Activated CD8-positive, alpha-beta memory T cell treated with anti-CD3 and anti-CD28 coated beads, Interleukin-2, amount 10 ng/mL, durations not matched to agents 7 days and 5 days (primary cell): ENCODE measurements around the gene SLC4A8. TPM values are rescaled to one million over a fixed set of nuclear protein-coding genes. Genes with fewer than 3 reads are reported as not detected.

Experiments
- ATAC-seq: fragments of 150-1000 bp; cut with Tn5 transposase; one replicate; pipeline ENCODE4 v1.10.0; 2021; ENCODE audit warnings: moderate library complexity
- CTCF ChIA-PET: fragments of 350-600 bp; sonication (Branson Sonifier 250); formaldehyde crosslinking; loops from one replicate; lab custom pipeline; 2021; ENCODE audit warnings: antibody characterized with exemption; lab: Charles Lee
- DNase-seq: peaks from one replicate; pipeline ENCODE4 v3.0.0-alpha.2; 2020
- H3K27ac Mint-ChIP-seq: one replicate; pipeline ENCODE4 v1.8.0; 2021; ENCODE audit warnings: mild to moderate bottlenecking, mixed read lengths
- H3K27me3 Mint-ChIP-seq: one replicate; pipeline ENCODE4 v1.8.0; 2021; ENCODE audit warnings: mixed read lengths
- H3K36me3 Mint-ChIP-seq: one replicate; pipeline ENCODE4 v1.8.0; 2021; ENCODE audit warnings: mild to moderate bottlenecking, mixed read lengths
- H3K4me1 Mint-ChIP-seq: one replicate; pipeline ENCODE4 v1.8.0; 2021; ENCODE audit warnings: mixed read lengths
- H3K4me3 Mint-ChIP-seq: one replicate; pipeline ENCODE4 v1.8.0; 2021; ENCODE audit warnings: mild to moderate bottlenecking, moderate library complexity, mixed read lengths
- H3K9me3 Mint-ChIP-seq: one replicate; pipeline ENCODE4 v1.8.0; 2022; ENCODE audit warnings: low read depth, mixed read lengths
- total RNA-seq, 2 experiments: library from RNA; stranded (reverse); gene quantifications; one replicate each; pipeline ENCODE4 v1.2.3, GENCODE V29; 2021

SLC4A8 gene
- total RNA-seq, 2 experiments from 2014 or later = 9.1 to 9.2 TPM

GRCh38 chr12:51421266-51421884, 3.3 kb upstream of the SLC4A8 start:
- Mint-ChIP-seq H3K9me3 (no peaks in the 10 kb centered on the region), H3K27ac (no peak overlapping the region), H3K36me3 (no peaks in the 10 kb centered on the region), H3K4me1 (peaks cover 14% of the 10 kb centered on the region), H3K27me3 (peaks cover 6% of the 10 kb centered on the region), H3K4me3 (no peak overlapping the region)
- CTCF ChIA-PET = interaction anchor here (0.7 to 8.3 kb wide), 43 partner anchors 9 to 465 kb away, joined by 3 to 136 read pairs (median 4); a partner anchor contains a TSS
- ATAC-seq (no peak), DNase-seq (peak; percentile 64)

- Mint-ChIP-seq H3K27ac (peak overlapping the region; percentile 30), H3K4me3 (peak overlapping the region; percentile 76), H3K36me3 (no peaks in the 10 kb centered on the region), H3K27me3 (peaks cover 6% of the 10 kb centered on the region), H3K9me3 (no peaks in the 10 kb centered on the region), H3K4me1 (peaks cover 14% of the 10 kb centered on the region)
- DNase-seq = no peak
- CTCF ChIA-PET = interaction anchor here (0.6 to 8.3 kb wide), 16 partner anchors 13 to 400 kb away, joined by 3 to 136 read pairs (median 3); no protein-coding TSS in a partner anchor
- no peak for ATAC-seq
These were observed 453 bp upstream of the SLC4A8 start for GRCh38 chr12:51424094-51424661.

GRCh38 chr12:51428256-51428655, 3.6 kb downstream of the SLC4A8 start:
- Mint-ChIP-seq H3K4me3 (no peak overlapping the region), H3K9me3 (no peaks in the 10 kb centered on the region), H3K27me3 (peaks cover 10% of the 10 kb centered on the region), H3K4me1 (peaks cover 14% of the 10 kb centered on the region), H3K36me3 (no peaks in the 10 kb centered on the region), H3K27ac (no peak overlapping the region)
- no peak for DNase-seq
- CTCF ChIA-PET = interaction anchor here (0.8 to 3.7 kb wide), 2 partner anchors 10 to 103 kb away, joined by 3 to 19 read pairs; no protein-coding TSS in a partner anchor
- ATAC-seq = no peak

GRCh38 chr12:51429700-51430099, 5.1 kb downstream of the SLC4A8 start:
- Mint-ChIP-seq H3K9me3 (no peaks in the 10 kb centered on the region), H3K4me3 (no peak overlapping the region), H3K27me3 (peaks cover 9% of the 10 kb centered on the region), H3K4me1 (peaks cover 8% of the 10 kb centered on the region), H3K27ac (no peak overlapping the region), H3K36me3 (no peaks in the 10 kb centered on the region)
- DNase-seq = no peak
- CTCF ChIA-PET = interaction anchor here (1.9 to 3.7 kb wide), 2 partner anchors 9 to 102 kb away, joined by 5 to 19 read pairs; no protein-coding TSS in a partner anchor
- no peak for ATAC-seq

GRCh38 chr12:51430196-51430895, 5.7 kb downstream of the SLC4A8 start:
- CTCF ChIA-PET = interaction anchor here (0.6 to 3.7 kb wide), 3 partner anchors 9 to 163 kb away, joined by 3 to 19 read pairs (median 5); no protein-coding TSS in a partner anchor
- Mint-ChIP-seq H3K27ac (no peak overlapping the region), H3K9me3 (no peaks in the 10 kb centered on the region), H3K27me3 (peaks cover 14% of the 10 kb centered on the region), H3K4me1 (peaks cover 6% of the 10 kb centered on the region), H3K4me3 (no peak overlapping the region), H3K36me3 (no peaks in the 10 kb centered on the region)
- DNase-seq (no peak), ATAC-seq (no peak)

- Mint-ChIP-seq H3K4me1 (peaks cover 2% of the 10 kb centered on the region), H3K4me3 (no peak overlapping the region)
- CTCF ChIA-PET = interaction anchor here (1.2 kb wide), 1 partner anchor 12 kb away, joined by 3 read pairs; no protein-coding TSS in a partner anchor
These were observed 8.3 kb downstream of the SLC4A8 start for GRCh38 chr12:51432921-51433320.

GRCh38 chr12:51434305-51434704, 9.7 kb downstream of the SLC4A8 start:
- CTCF ChIA-PET = no interaction called here
- DNase-seq (no peak), ATAC-seq (no peak)
- no peaks in the 10 kb centered on the region for H3K9me3 Mint-ChIP-seq
- peaks cover 14% of the 10 kb centered on the region for H3K27me3 Mint-ChIP-seq
- peaks cover 7% of the 10 kb centered on the region for H3K4me1 Mint-ChIP-seq
- H3K27ac Mint-ChIP-seq = no peak overlapping the region
- H3K36me3 Mint-ChIP-seq = no peaks in the 10 kb centered on the region
- no peak overlapping the region for H3K4me3 Mint-ChIP-seq

More at GRCh38 chr12:51432921-51433320, 8.3 kb downstream of the SLC4A8 start:
- Mint-ChIP-seq H3K27ac (no peak overlapping the region), H3K9me3 (no peaks in the 10 kb centered on the region), H3K36me3 (no peaks in the 10 kb centered on the region), H3K27me3 (peaks cover 14% of the 10 kb centered on the region)
- no peak for ATAC-seq
- DNase-seq = no peak

GRCh38 chr12:51437431-51437830, 12.8 kb downstream of the SLC4A8 start:
- no peak overlapping the region for H3K27ac Mint-ChIP-seq
- no peak overlapping the region for H3K4me3 Mint-ChIP-seq
- H3K9me3 Mint-ChIP-seq = no peaks in the 10 kb centered on the region
- CTCF ChIA-PET = interaction anchor here (2.5 kb wide), 1 partner anchor 16 kb away, joined by 9 read pairs; no protein-coding TSS in a partner anchor
- H3K36me3 Mint-ChIP-seq = no peaks in the 10 kb centered on the region
- H3K27me3 Mint-ChIP-seq = peaks cover 11% of the 10 kb centered on the region
- ATAC-seq = no peak
- peaks cover 20% of the 10 kb centered on the region for H3K4me1 Mint-ChIP-seq
- no peak for DNase-seq

- no peak for DNase-seq
- CTCF ChIA-PET = no interaction called here
- no peak overlapping the region for H3K27ac Mint-ChIP-seq
These were observed 14.7 kb downstream of the SLC4A8 start for GRCh38 chr12:51439330-51439729.

GRCh38 chr12:51441583-51441982, 17.0 kb downstream of the SLC4A8 start:
- CTCF ChIA-PET = interaction anchor here (1.4 kb wide), 1 partner anchor 20 kb away, joined by 5 read pairs; no protein-coding TSS in a partner anchor
- no peaks in the 10 kb centered on the region for H3K36me3 Mint-ChIP-seq
- H3K27me3 Mint-ChIP-seq = no peaks in the 10 kb centered on the region
- ATAC-seq (no peak), DNase-seq (no peak)
- no peak overlapping the region for H3K27ac Mint-ChIP-seq
- no peaks in the 10 kb centered on the region for H3K9me3 Mint-ChIP-seq
- H3K4me3 Mint-ChIP-seq = no peak overlapping the region
- peaks cover 20% of the 10 kb centered on the region for H3K4me1 Mint-ChIP-seq

More at GRCh38 chr12:51439330-51439729, 14.7 kb downstream of the SLC4A8 start:
- no peaks in the 10 kb centered on the region for H3K9me3 Mint-ChIP-seq
- peaks cover 5% of the 10 kb centered on the region for H3K27me3 Mint-ChIP-seq
- no peaks in the 10 kb centered on the region for H3K36me3 Mint-ChIP-seq
- ATAC-seq = no peak
- no peak overlapping the region for H3K4me3 Mint-ChIP-seq
- peaks cover 20% of the 10 kb centered on the region for H3K4me1 Mint-ChIP-seq

- ATAC-seq (no peak), DNase-seq (no peak)
- no peaks in the 10 kb centered on the region for H3K9me3 Mint-ChIP-seq
- H3K4me1 Mint-ChIP-seq = peaks cover 19% of the 10 kb centered on the region
- no peak overlapping the region for H3K27ac Mint-ChIP-seq
- CTCF ChIA-PET = no interaction called here
- H3K27me3 Mint-ChIP-seq = no peaks in the 10 kb centered on the region
- no peaks in the 10 kb centered on the region for H3K36me3 Mint-ChIP-seq
- H3K4me3 Mint-ChIP-seq = no peak overlapping the region
These were observed 17.7 kb downstream of the SLC4A8 start for GRCh38 chr12:51442324-51442723.

GRCh38 chr12:51443573-51443972, 18.9 kb downstream of the SLC4A8 start:
- H3K36me3 Mint-ChIP-seq = no peaks in the 10 kb centered on the region
- H3K4me1 Mint-ChIP-seq = peaks cover 21% of the 10 kb centered on the region
- ATAC-seq (no peak), DNase-seq (no peak)
- CTCF ChIA-PET = no interaction called here
- no peaks in the 10 kb centered on the region for H3K9me3 Mint-ChIP-seq
- H3K4me3 Mint-ChIP-seq = no peak overlapping the region
- H3K27me3 Mint-ChIP-seq = no peaks in the 10 kb centered on the region
- no peak overlapping the region for H3K27ac Mint-ChIP-seq

GRCh38 chr12:51448618-51449256, 24.1 kb downstream of the SLC4A8 start:
- no peak overlapping the region for H3K27ac Mint-ChIP-seq

More at GRCh38 chr12:51448618-51449256, 24.1 kb downstream of the SLC4A8 start:
- no peak overlapping the region for H3K4me3 Mint-ChIP-seq
- ATAC-seq = no peak
- DNase-seq = no peak
- peaks cover 7% of the 10 kb centered on the region for H3K4me1 Mint-ChIP-seq
- H3K9me3 Mint-ChIP-seq = no peaks in the 10 kb centered on the region
- H3K27me3 Mint-ChIP-seq = no peaks in the 10 kb centered on the region
- CTCF ChIA-PET = interaction anchor here (1.2 to 1.4 kb wide), 3 partner anchors 24 to 83 kb away, joined by 4 to 5 read pairs (median 4); partner anchors contain the start of gene SLC4A8
- no peaks in the 10 kb centered on the region for H3K36me3 Mint-ChIP-seq
